Liver (tissue), 9 donors: ENCODE data around the gene TIGD7. TPM values are rescaled to one million over a fixed set of nuclear protein-coding genes. Genes with fewer than 3 reads are reported as not detected.

ENCODE experiments used
- DNase-seq: peaks from one replicate; pipeline ENCODE4 v3.0.0-alpha.2; 2017; ENCODE audit warnings: low spot score
- H3K27ac ChIP-seq, 2 donors: one replicate each; pipeline ENCODE4 v1.7.0; 2013; ENCODE audit warnings: inconsistent platforms in 2 of 2, low read length in 2 of 2, control low read depth in 1 of 2, low read depth in 1 of 2, mild to moderate bottlenecking in 1 of 2
- H3K27me3 ChIP-seq, 4 donors: one replicate each; pipeline versions ENCODE4 v1.6.1 to v1.7.0; 2013; ENCODE audit warnings: low read length in 3 of 4, inconsistent platforms in 1 of 4, mild to moderate bottlenecking in 1 of 4, moderate library complexity in 1 of 4; ENCODE audit not compliant: control insufficient read depth in 4 of 4, insufficient read depth in 4 of 4
- H3K36me3 ChIP-seq, 4 donors: one replicate each; pipeline versions ENCODE4 v1.6.1 to v1.7.0; 2013; ENCODE audit warnings: low read length in 3 of 4, mild to moderate bottlenecking in 3 of 4, low read depth in 1 of 4, moderate library complexity in 1 of 4; ENCODE audit not compliant: control insufficient read depth in 4 of 4, insufficient read depth in 3 of 4
- H3K4me1 ChIP-seq, 4 donors: one replicate each; pipeline versions ENCODE4 v1.6.1 to v1.7.0; 2013; ENCODE audit warnings: low read length in 3 of 4, mild to moderate bottlenecking in 3 of 4, moderate library complexity in 1 of 4; ENCODE audit not compliant: control insufficient read depth in 4 of 4, insufficient read depth in 4 of 4
- H3K4me3 ChIP-seq, 3 donors: one replicate each; pipeline versions ENCODE4 v1.6.1 to v1.7.0; 2013; ENCODE audit warnings: low read length in 3 of 3, control low read depth in 1 of 3, low read depth in 1 of 3, mild to moderate bottlenecking in 1 of 3
- H3K9ac ChIP-seq, 2 donors: one replicate each; pipeline ENCODE4 v1.7.0; 2013; ENCODE audit warnings: low read length in 2 of 2, mild to moderate bottlenecking in 2 of 2, moderate library complexity in 2 of 2, control low read depth in 1 of 2, low read depth in 1 of 2
- H3K9me3 ChIP-seq, 4 donors: one replicate each; pipeline versions ENCODE4 v1.6.1 to v1.7.0; 2013; ENCODE audit warnings: low read length in 3 of 4; ENCODE audit not compliant: control insufficient read depth in 4 of 4
- ATF3 ChIP-seq: IDR thresholded peaks from 2 replicates; pipeline ENCODE4 v1.6.1; 2016; ENCODE audit warnings: antibody characterized with exemption
- CTCF ChIP-seq: fragments of 150-350 bp; IDR thresholded peaks from 2 replicates; pipeline ENCODE4 v1.5.1; 2017; ENCODE audit warnings: improper control_type of control experiment, low read depth, low read length; ENCODE audit not compliant: missing input control
- EGR1 ChIP-seq, 2 donors: IDR thresholded peaks; 2 replicates each; pipeline ENCODE4 v1.6.1; 2016 to 2018; ENCODE audit warnings: antibody characterized with exemption in 2 of 2, low read depth in 2 of 2
- FOXA1 ChIP-seq: IDR thresholded peaks from 2 replicates; pipeline ENCODE4 v1.6.1; 2016; ENCODE audit warnings: antibody characterized with exemption
- FOXA2 ChIP-seq: IDR thresholded peaks from 2 replicates; pipeline ENCODE4 v1.6.1; 2016; ENCODE audit warnings: antibody characterized with exemption
- GABPA ChIP-seq, 2 donors: IDR thresholded peaks in 1 of 2; conservative IDR thresholded peaks in 1 of 2; 2 replicates each; pipeline ENCODE4 v1.6.1; 2016; ENCODE audit warnings: antibody characterized with exemption in 2 of 2, mild to moderate bottlenecking in 1 of 2, moderate library complexity in 1 of 2
- HNF4A ChIP-seq, 2 donors: conservative IDR thresholded peaks; 2 replicates each; pipeline ENCODE4 v1.6.1; 2016; ENCODE audit warnings: antibody characterized with exemption in 2 of 2, mild to moderate bottlenecking in 2 of 2
- HNF4G ChIP-seq: IDR thresholded peaks from 2 replicates; pipeline ENCODE4 v1.6.1; 2016; ENCODE audit warnings: antibody characterized with exemption
- JUND ChIP-seq, 2 donors: IDR thresholded peaks; 2 replicates each; pipeline ENCODE4 v1.6.1; 2016; ENCODE audit warnings: antibody characterized with exemption in 2 of 2
- MAX ChIP-seq: IDR thresholded peaks from 2 replicates; pipeline ENCODE4 v1.6.1; 2016; ENCODE audit warnings: antibody characterized with exemption
- NR2F2 ChIP-seq: IDR thresholded peaks from 2 replicates; pipeline ENCODE4 v1.6.1; 2016; ENCODE audit warnings: antibody characterized with exemption
- RAD21 ChIP-seq, 2 donors: IDR thresholded peaks; 2 replicates each; pipeline ENCODE4 v1.6.1; 2016; ENCODE audit warnings: antibody characterized with exemption in 2 of 2, mild to moderate bottlenecking in 2 of 2
- REST ChIP-seq: IDR thresholded peaks from 2 replicates; pipeline ENCODE4 v1.6.1; 2016; ENCODE audit warnings: antibody characterized with exemption, mild to moderate bottlenecking
- RXRA ChIP-seq, 2 donors: IDR thresholded peaks; 2 replicates each; pipeline ENCODE4 v1.6.1; 2017 to 2018; ENCODE audit warnings: antibody characterized with exemption in 2 of 2, mild to moderate bottlenecking in 1 of 2
- SP1 ChIP-seq: IDR thresholded peaks from 2 replicates; pipeline ENCODE4 v1.6.1; 2018; ENCODE audit warnings: antibody characterized with exemption, mild to moderate bottlenecking
- TAF1 ChIP-seq: conservative IDR thresholded peaks from 2 replicates; pipeline ENCODE4 v1.6.1; 2016; ENCODE audit warnings: antibody characterized with exemption, mild to moderate bottlenecking
- YY1 ChIP-seq: IDR thresholded peaks from 2 replicates; pipeline ENCODE4 v1.6.1; 2016; ENCODE audit warnings: antibody characterized with exemption, mild to moderate bottlenecking
- ZBTB33 ChIP-seq: IDR thresholded peaks from 2 replicates; pipeline ENCODE4 v1.6.1; 2016; ENCODE audit warnings: antibody characterized with exemption
- WGBS: extraction: QIAGEN DNeasy Blood & Tissue Kit; methylation state at CpG from one replicate; pipeline ENCODE4 v1.1.7; 2013; 5-methylcytosine and 5-hydroxymethylcytosine counted together
- polyA plus RNA-seq, 2 donors: library from polyadenylated mRNA; stranded (reverse) in 1 of 2; unstranded in 1 of 2; fragments of 200-250 nt in 1 of 2; fragments of >200 nt in 1 of 2; fragmentation: Nextera tagmentation in 1 of 2; extraction: Ambion mirVana in 1 of 2; gene quantifications; one replicate each; pipeline versions ENCODE4 v1.2.1 to v1.2.3, GENCODE V29; 2013 to 2015
- total RNA-seq, 2 donors: library from RNA; depleted of rRNA; stranded (reverse); fragments of >200 nt; gene quantifications; one replicate each; pipeline ENCODE4 v1.2.3, GENCODE V29; 2014
- donor health status: healthy.
- donor health status: healthy.
- donor health status: healthy.
- donor health status: healthy.
- donor health status: healthy.

TIGD7 gene
- total and polyA plus RNA-seq, 4 donors, result 0.58 to 2.6 (median 1.3) TPM

- H3K9me3 ChIP-seq, result peaks cover 0 to 2% (median 1%) of the 10 kb centered on the region in 4 donors
- peaks cover 0 to 6% (median 4%) of the 10 kb centered on the region in 4 donors for H3K4me1 ChIP-seq
- H3K36me3 ChIP-seq, result peaks cover 0 to 4% (median 0%) of the 10 kb centered on the region in 4 donors
- TF ChIP-seq RAD21 (IDR thresholded peaks at IDR 0.05) (peak; percentile 6 to 8), CTCF (no peak), NR2F2 (peak; percentile 27), GABPA (IDR thresholded peaks at IDR 0.05 in 1 of 2, conservative IDR thresholded peaks at IDR 0.05 in 1 of 2) (peak in 1 of 2 donors; percentile 80), TAF1 (no peak), ATF3 (no peak), FOXA2 (no peak), SP1 (peak; percentile 50), REST (no peak), HNF4A (conservative IDR thresholded peaks at IDR 0.05) (no peak), RXRA (IDR thresholded peaks at IDR 0.05) (peak in 1 of 2 donors; percentile 15), JUND (IDR thresholded peaks at IDR 0.05) (no peak), FOXA1 (no peak), MAX (peak; percentile 70), YY1 (no peak), ZBTB33 (no peak), EGR1 (IDR thresholded peaks at IDR 0.05; ENCODE audit: low read depth in 2 of 2) (peak in 1 of 2 donors; percentile 12), HNF4G (no peak)
- WGBS, result 3% methylated on average over 77 of the region's 77 CpGs
- H3K9ac ChIP-seq, result peak overlapping the region; percentile 32 to 85
- peak; percentile 97 for DNase-seq
- H3K4me3 ChIP-seq, result peak overlapping the region; percentile 74 to 86 (median 84)
- peak overlapping the region; percentile 92 to 97 for H3K27ac ChIP-seq
- H3K27me3 ChIP-seq, result no peaks in the 10 kb centered on the region
Observed at GRCh38 chr16:3264137-3265036, 40.8 kb downstream of the TIGD7 start.
